ENCODE results near the gene UMOD. TPM values are rescaled to one million over a fixed set of nuclear protein-coding genes. Genes with fewer than 3 reads are reported as not detected.

Gene UMOD
- total RNA-seq, 1 donor: not detected

- no peaks in the 10 kb centered on the region for H3K4me1 ChIP-seq (ENCODE audit: insufficient read depth, low read length)
- no peaks in the 10 kb centered on the region for H3K9me3 ChIP-seq (ENCODE audit: low read depth, low read length)
- no peaks in the 10 kb centered on the region for H3K79me2 ChIP-seq (ENCODE audit: insufficient read depth, low read length)
- no peak for DNase-seq (ENCODE audit: insufficient read length, low spot score, missing footprints)
- TF ChIP-seq CTCF (IDR thresholded peaks at IDR 0.05; ENCODE audit: extremely low read depth, low read depth, low read length): no peak
- H3K4me2 ChIP-seq (ENCODE audit: insufficient read depth, low read length): no peak overlapping the region
- H3K4me3 ChIP-seq (ENCODE audit: insufficient read depth, low read length): no peak overlapping the region
- H3K36me3 ChIP-seq (ENCODE audit: insufficient read depth, low read length): no peaks in the 10 kb centered on the region
- H2AFZ ChIP-seq (ENCODE audit: low read length): no peak overlapping the region
- no peak overlapping the region for H3K27ac ChIP-seq (ENCODE audit: low read depth, low read length)
- H3K27me3 ChIP-seq (ENCODE audit: insufficient read depth, low read length): no peaks in the 10 kb centered on the region
- no peaks in the 10 kb centered on the region for H4K20me1 ChIP-seq (ENCODE audit: insufficient read depth, low read length)
Measured at GRCh38 chr16:20289571-20289970, 62.9 kb downstream of the UMOD start.

GRCh38 chr16:20285993-20286499 is 66.5 kb downstream of the UMOD start:
- no peak for TF ChIP-seq CTCF (IDR thresholded peaks at IDR 0.05; ENCODE audit: extremely low read depth, low read depth, low read length)
- Histone ChIP-seq H3K4me3 (ENCODE audit: insufficient read depth, low read length) (no peak overlapping the region), H3K79me2 (ENCODE audit: insufficient read depth, low read length) (no peaks in the 10 kb centered on the region), H2AFZ (ENCODE audit: low read length) (no peak overlapping the region), H3K27ac (ENCODE audit: low read depth, low read length) (no peak overlapping the region), H3K4me1 (ENCODE audit: insufficient read depth, low read length) (no peaks in the 10 kb centered on the region), H4K20me1 (ENCODE audit: insufficient read depth, low read length) (no peaks in the 10 kb centered on the region), H3K9me3 (ENCODE audit: low read depth, low read length) (peaks cover 2% of the 10 kb centered on the region), H3K27me3 (ENCODE audit: insufficient read depth, low read length) (no peaks in the 10 kb centered on the region), H3K4me2 (ENCODE audit: insufficient read depth, low read length) (no peak overlapping the region), H3K36me3 (ENCODE audit: insufficient read depth, low read length) (no peaks in the 10 kb centered on the region)
- no peak for DNase-seq (ENCODE audit: insufficient read length, low spot score, missing footprints)

Other genes starting within 250 kb of the UMOD start
- not detected in 2 replicates for gene GP2, start 25.2 kb downstream of the UMOD start, total RNA-seq
- gene PDILT, start 52.0 kb upstream of the UMOD start, total RNA-seq: not detected in 2 replicates
- gene ACSM5, start 56.8 kb upstream of the UMOD start, total RNA-seq: 11.9 and 14.4 TPM in 2 replicates
- not detected in 2 replicates for gene ACSM2A, start 98.8 kb upstream of the UMOD start, total RNA-seq
- gene ACSM2B, start 223.7 kb upstream of the UMOD start, total RNA-seq: not detected in 2 replicates

Data from osteoblast (primary cell).